ENCODE measurements around the gene CD58. TPM values are rescaled to one million over a fixed set of nuclear protein-coding genes. Genes with fewer than 3 reads are reported as not detected.

Gene CD58
- total RNA-seq, 1 donor from 2014 or later, result 31.0 TPM

GRCh38 chr1:116475850-116476218, 95.0 kb downstream of the CD58 start:
- intact Hi-C loops (cut with micrococcal nuclease), result no loop called here
- no peak for DNase-seq
- no peaks in the 10 kb centered on the region for H3K36me3 Mint-ChIP-seq (ENCODE audit: low read depth)
- H3K27me3 Mint-ChIP-seq, result peaks cover 10% of the 10 kb centered on the region
- H3K4me1 Mint-ChIP-seq, result no peaks in the 10 kb centered on the region
- H3K9me3 Mint-ChIP-seq, result no peaks in the 10 kb centered on the region
- no peak overlapping the region for H3K4me3 Mint-ChIP-seq
- H3K27ac Mint-ChIP-seq, result no peak overlapping the region

GRCh38 chr1:116474921-116475849, 95.6 kb downstream of the CD58 start:
- Mint-ChIP-seq H3K36me3 (ENCODE audit: low read depth) (no peaks in the 10 kb centered on the region), H3K9me3 (no peaks in the 10 kb centered on the region), H3K4me1 (no peaks in the 10 kb centered on the region), H3K4me3 (no peak overlapping the region), H3K27me3 (peaks cover 10% of the 10 kb centered on the region), H3K27ac (no peak overlapping the region)
- no peak for DNase-seq
- intact Hi-C loops (cut with micrococcal nuclease), result no loop called here

GRCh38 chr1:116472431-116472961, 98.3 kb downstream of the CD58 start:
- no peak overlapping the region for H3K4me3 Mint-ChIP-seq
- H3K36me3 Mint-ChIP-seq (ENCODE audit: low read depth), result no peaks in the 10 kb centered on the region
- no peaks in the 10 kb centered on the region for H3K9me3 Mint-ChIP-seq
- DNase-seq, result no peak
- H3K27me3 Mint-ChIP-seq, result peaks cover 11% of the 10 kb centered on the region
- intact Hi-C loops (cut with micrococcal nuclease), result no loop called here
- no peak overlapping the region for H3K27ac Mint-ChIP-seq
- H3K4me1 Mint-ChIP-seq, result no peaks in the 10 kb centered on the region

GRCh38 chr1:116471241-116471640, 99.6 kb downstream of the CD58 start:
- Mint-ChIP-seq H3K4me3 (no peak overlapping the region), H3K27me3 (peaks cover 16% of the 10 kb centered on the region), H3K9me3 (no peaks in the 10 kb centered on the region), H3K36me3 (ENCODE audit: low read depth) (no peaks in the 10 kb centered on the region), H3K27ac (no peak overlapping the region), H3K4me1 (no peaks in the 10 kb centered on the region)
- no peak for DNase-seq
- intact Hi-C loops (cut with micrococcal nuclease), result no loop called here

GRCh38 chr1:116470671-116471070, 100.2 kb downstream of the CD58 start:
- H3K4me3 Mint-ChIP-seq, result no peak overlapping the region
- intact Hi-C loops (cut with micrococcal nuclease), result no loop called here
- H3K36me3 Mint-ChIP-seq (ENCODE audit: low read depth), result no peaks in the 10 kb centered on the region
- no peak overlapping the region for H3K27ac Mint-ChIP-seq
- peaks cover 19% of the 10 kb centered on the region for H3K27me3 Mint-ChIP-seq
- no peaks in the 10 kb centered on the region for H3K4me1 Mint-ChIP-seq
- DNase-seq, result no peak
- H3K9me3 Mint-ChIP-seq, result no peaks in the 10 kb centered on the region

- Mint-ChIP-seq H3K4me3 (no peak overlapping the region), H3K36me3 (ENCODE audit: low read depth) (no peaks in the 10 kb centered on the region), H3K27me3 (peaks cover 25% of the 10 kb centered on the region), H3K4me1 (no peaks in the 10 kb centered on the region), H3K27ac (no peak overlapping the region), H3K9me3 (no peaks in the 10 kb centered on the region)
- no peak for DNase-seq
- intact Hi-C loops (cut with micrococcal nuclease), result no loop called here
These were observed 103.8 kb downstream of the CD58 start for GRCh38 chr1:116466810-116467557.

GRCh38 chr1:116465845-116466685, 104.8 kb downstream of the CD58 start:
- Mint-ChIP-seq H3K4me1 (no peaks in the 10 kb centered on the region), H3K36me3 (ENCODE audit: low read depth) (no peaks in the 10 kb centered on the region), H3K27ac (no peak overlapping the region), H3K27me3 (peaks cover 20% of the 10 kb centered on the region), H3K9me3 (no peaks in the 10 kb centered on the region), H3K4me3 (no peak overlapping the region)
- intact Hi-C loops (cut with micrococcal nuclease), result no loop called here
- DNase-seq, result no peak

GRCh38 chr1:116465477-116465844, 105.4 kb downstream of the CD58 start:
- Mint-ChIP-seq H3K36me3 (ENCODE audit: low read depth) (no peaks in the 10 kb centered on the region), H3K4me3 (no peak overlapping the region), H3K27ac (no peak overlapping the region), H3K9me3 (no peaks in the 10 kb centered on the region), H3K27me3 (peaks cover 20% of the 10 kb centered on the region), H3K4me1 (no peaks in the 10 kb centered on the region)
- DNase-seq, result no peak
- intact Hi-C loops (cut with micrococcal nuclease), result no loop called here

Other genes starting within 250 kb of the CD58 start
- gene ATP1A1, start 197.8 kb downstream of the CD58 start, total RNA-seq, result 252 and 261 TPM in 2 replicates
- gene IGSF3, start 96.7 kb upstream of the CD58 start, total RNA-seq, result 2.1 and 2.2 TPM in 2 replicates
- gene CD2, start 183.4 kb upstream of the CD58 start, total RNA-seq, result 500 and 501 TPM in 2 replicates